ENCODE data around the gene CTCFL. TPM values are rescaled to one million over a fixed set of nuclear protein-coding genes. Genes with fewer than 3 reads are reported as not detected.

CTCFL gene
- total and polyA plus RNA-seq, 2 of the 13 experiments (the other 11 are each of a cell fraction or from before 2014, with no cell fraction given) = 0.04 TPM; not detected in 1

- 0 out of 2 replicates have a peak, but pooled peaks have one; percentile 15 for TF ChIP-seq ZNF609 (CRISPR knock-in tag; IDR thresholded peaks at IDR 0.05; ENCODE audit: borderline replicate concordance)
Measured at GRCh38 chr20:57570145-57570850, 45.4 kb upstream of the CTCFL start (continued).

- H3K36me3 ChIP-seq (replicated peaks in 1 of 2; ENCODE audit: control insufficient read depth in 1 of 2, insufficient read depth in 2 of 2, low read length in 2 of 2) = peaks cover 0 to 6% of the 10 kb centered on the region in 2 experiments; a peak in 2 of 5 replicates
- no peaks in the 10 kb centered on the region; the same call in 1 of the 2 replicates for H4K20me1 ChIP-seq (ENCODE audit: insufficient read depth, low read length)
- no TSS peak for BruUV-seq (replicated peaks)
- DNase-seq (ENCODE audit: low spot score) (no peak), FAIRE-seq (no peak), ATAC-seq (no peak)
- peak overlapping the region; percentile 45; the same call in 1 of the 2 replicates for H3K9ac ChIP-seq (ENCODE audit: insufficient read depth, low read depth, low read length)
- peaks cover 0 to 7% of the 10 kb centered on the region in 2 experiments; a peak in 3 of 5 replicates for H3K27me3 ChIP-seq (ENCODE audit: control insufficient read depth in 1 of 2, insufficient read depth in 2 of 2, low read length in 2 of 2)
- no peaks in the 10 kb centered on the region for H3K79me2 ChIP-seq (ENCODE audit: insufficient read depth, low read length)
- H3K4me1 ChIP-seq (ENCODE audit: insufficient read depth, low read length) = peaks cover 73% of the 10 kb centered on the region
- no peaks in the 10 kb centered on the region for H3K9me3 ChIP-seq (ENCODE audit: low read length)
- no peak overlapping the region for H2AFZ ChIP-seq (ENCODE audit: low read length)
- intact Hi-C loops (cut with micrococcal nuclease; ENCODE audit: unreplicated experiment) (no loop called here), in situ Hi-C loops (cut with HindIII; ENCODE audit: extremely low pct_ligation_motif_present, low pct_unique_long_range_greater_than_20kb) (no loop called here)
- CTCF ChIA-PET (ENCODE audit: low intra/inter-chr PET ratio, low total read pairs) = no interaction called here
- 66% methylated on average over 12 of the region's 12 CpGs for WGBS (ENCODE audit: low lambda C conversion rate)
- POLR2A ChIA-PET = interaction anchor here (1.0 to 12.9 kb wide), 7 partner anchors 9 to 18 kb away, joined by 5 to 96 read pairs (median 14); partner anchors contain the start of gene PCK1
- H3K4me3 ChIP-seq (replicated peaks in 1 of 3; ENCODE audit: insufficient read depth in 1 of 3, low read depth in 2 of 3, low read length in 3 of 3) = peak overlapping the region in 1 of 3 experiments; percentile 55; a peak in 2 of 6 replicates
- peak overlapping the region; percentile 69 for H3K4me2 ChIP-seq (ENCODE audit: low read depth, low read length)
- peak overlapping the region; percentile 52 for H3K27ac ChIP-seq (ENCODE audit: extremely low read length, insufficient read depth, low read length)
- TF ChIP-seq MATR3 (CRISPR knock-in tag; IDR thresholded peaks at IDR 0.05) (no peak), ZNF180 (CRISPR knock-in tag; IDR thresholded peaks at IDR 0.05; ENCODE audit: borderline replicate concordance, low read depth) (no peak), CC2D1A (CRISPR knock-in tag; IDR thresholded peaks at IDR 0.05) (0 out of 2 replicates have a peak, but pooled peaks have one; percentile 53), ARHGAP35 (CRISPR knock-in tag; IDR thresholded peaks at IDR 0.05; ENCODE audit: borderline replicate concordance) (no peak), NR2F2 (IDR thresholded peaks at IDR 0.05; ENCODE audit: borderline replicate concordance, low read depth) (no peak), RBM39 (IDR thresholded peaks at IDR 0.05; ENCODE audit: low read depth, low read length, poor library complexity, severe bottlenecking) (no peak), FOXO4 (CRISPR knock-in tag; conservative IDR thresholded peaks at IDR 0.05) (0 out of 2 replicates have a peak, but pooled peaks have one; percentile 56), ZMYM3 (CRISPR knock-in tag; IDR thresholded peaks at IDR 0.05) (0 out of 2 replicates have a peak, but pooled peaks have one; percentile 29), GABPA (IDR thresholded peaks at IDR 0.05; ENCODE audit: low read depth, low read length) (no peak), GABPA (CRISPR knock-in tag; IDR thresholded peaks at IDR 0.05; ENCODE audit: low read depth) (no peak)
- TF ChIP-seq, protein P1, sequence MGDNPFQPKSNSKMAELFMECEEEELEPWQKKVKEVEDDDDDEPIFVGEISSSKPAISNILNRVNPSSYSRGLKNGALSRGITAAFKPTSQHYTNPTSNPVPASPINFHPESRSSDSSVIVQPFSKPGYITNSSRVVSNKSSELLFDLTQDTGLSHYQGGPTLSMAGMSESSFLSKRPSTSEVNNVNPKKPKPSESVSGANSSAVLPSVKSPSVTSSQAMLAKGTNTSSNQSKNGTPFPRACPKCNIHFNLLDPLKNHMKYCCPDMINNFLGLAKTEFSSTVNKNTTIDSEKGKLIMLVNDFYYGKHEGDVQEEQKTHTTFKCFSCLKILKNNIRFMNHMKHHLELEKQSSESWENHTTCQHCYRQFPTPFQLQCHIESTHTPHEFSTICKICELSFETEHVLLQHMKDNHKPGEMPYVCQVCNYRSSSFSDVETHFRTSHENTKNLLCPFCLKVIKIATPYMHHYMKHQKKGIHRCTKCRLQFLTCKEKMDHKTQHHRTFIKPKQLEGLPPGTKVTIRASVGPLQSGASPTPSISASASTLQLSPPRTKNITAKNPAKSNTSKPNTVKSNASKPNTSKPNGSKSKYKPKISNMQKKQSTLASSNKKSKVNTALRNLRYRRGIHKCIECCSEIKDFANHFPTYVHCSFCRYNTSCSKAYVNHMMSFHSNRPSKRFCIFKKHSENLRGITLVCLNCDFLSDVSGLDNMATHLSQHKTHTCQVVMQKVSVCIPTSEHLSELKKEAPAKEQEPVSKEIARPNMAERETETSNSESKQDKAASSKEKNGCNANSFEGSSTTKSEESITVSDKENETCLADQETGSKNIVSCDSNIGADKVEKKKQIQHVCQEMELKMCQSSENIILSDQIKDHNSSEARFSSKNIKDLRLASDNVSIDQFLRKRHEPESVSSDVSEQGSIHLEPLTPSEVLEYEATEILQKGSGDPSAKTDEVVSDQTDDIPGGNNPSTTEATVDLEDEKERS (CRISPR knock-in tag; IDR thresholded peaks at IDR 0.05) = 0 out of 2 replicates have a peak, but pooled peaks have one; percentile 13
Measured at GRCh38 chr20:57568960-57569359, 44.0 kb upstream of the CTCFL start.
